COLO668 (cell line): ENCODE measurements around the gene MCM5.
"Not testable (repeated sequence)": the region's sequence is repeated elsewhere in the genome, so short reads cannot be mapped to it uniquely, and the experiment has no call there.

ENCODE experiments used
- DNase-seq: peaks from one replicate; lab custom pipeline; 2025; ENCODE audit not compliant: unreplicated experiment; lab: John Stamatoyannopoulos, UW

MCM5 gene

GRCh38 chr22:35470903-35471321, 71.0 kb downstream of the MCM5 start:
- DNase-seq: no peak

GRCh38 chr22:35471566-35471965, 71.6 kb downstream of the MCM5 start:
- DNase-seq: not testable (repeated sequence)

GRCh38 chr22:35472488-35472887, 72.5 kb downstream of the MCM5 start:
- DNase-seq: no peak

- no peak for DNase-seq
Measured at GRCh38 chr22:35473971-35474370, 74.0 kb downstream of the MCM5 start.
